ENCODE measurements around the gene GPR89B. TPM values are rescaled to one million over a fixed set of nuclear protein-coding genes. Genes with fewer than 3 reads are reported as not detected.
A peak's percentile ranks its signal among the peaks of the same experiment; 100 is the strongest.
"Not testable (repeated sequence)": the region's sequence is repeated elsewhere in the genome, so short reads cannot be mapped to it uniquely, and the experiment has no call there.

The GPR89B gene
- 10 to 100 TPM in 3 of 4 donors, 1 to 10 TPM in 1; 6.0 to 25.8 (median 16.6) TPM for total RNA-seq

DNA sequence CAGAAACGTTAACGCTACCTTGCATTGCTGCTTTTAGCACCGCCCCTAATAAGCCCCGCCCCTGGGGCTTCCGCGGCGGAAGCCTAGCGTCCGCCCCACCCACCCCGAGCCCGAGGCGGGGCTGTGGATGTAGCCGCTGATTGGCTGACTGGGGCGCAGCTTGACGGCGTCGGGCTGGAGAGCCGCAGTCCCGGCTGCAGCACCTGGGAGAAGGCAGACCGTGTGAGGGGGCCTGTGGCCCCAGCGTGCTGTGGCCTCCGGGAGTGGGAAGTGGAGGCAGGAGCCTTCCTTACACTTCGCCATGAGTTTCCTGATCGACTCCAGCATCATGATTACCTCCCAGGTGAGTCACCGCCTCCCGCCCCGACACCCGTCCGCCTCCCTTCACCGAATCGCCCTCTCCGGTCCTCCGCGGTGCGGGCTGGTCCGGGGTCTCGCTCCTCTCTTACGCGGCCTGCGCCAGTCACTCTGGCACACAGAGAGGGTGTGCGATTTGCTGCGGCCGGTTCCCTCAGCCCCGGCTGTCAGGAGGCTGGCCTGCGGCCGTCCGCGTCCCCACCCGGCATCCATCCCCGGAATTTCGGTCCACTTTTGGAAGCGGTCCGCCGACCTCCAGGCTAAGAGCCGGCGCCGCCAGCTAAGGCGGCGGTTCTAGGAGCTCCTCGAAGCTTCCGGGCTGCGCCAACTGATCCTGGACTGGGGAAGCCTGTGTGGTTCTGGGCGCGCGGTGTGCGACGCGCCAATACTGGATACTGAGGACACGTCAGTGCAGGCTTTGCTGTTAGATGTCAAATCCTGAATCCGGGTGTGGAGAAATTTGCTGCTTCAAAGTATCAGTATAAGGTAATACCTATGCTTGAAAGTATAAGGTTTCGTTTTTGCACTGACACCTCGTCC, at the start of gene GPR89B:
Gene GPR89B, plus strand, starts transcription at position 185 of the 897 bp plus-strand sequence. Its CDS starts 117 bp downstream, at position 302.
- not testable (repeated sequence) for H3K9me3 ChIP-seq, H3K27me3 ChIP-seq, H3K36me3 ChIP-seq
- peak within 1 kb of the TSS; percentile 61 to 81 for H3K4me3 ChIP-seq
- peak within 1 kb of the TSS; percentile 57 to 93 (median 88) for H3K27ac ChIP-seq
- TF ChIP-seq POLR2AphosphoS5 (IDR thresholded peaks at IDR 0.05) (peak; percentile 80), POLR2A (IDR thresholded peaks at IDR 0.05) (peak; percentile 67 to 82)
- peak; percentile 99 for ATAC-seq
- H3K4me1 ChIP-seq = peaks cover 0 to 10% (median 2%) of the 10 kb centered on the region in 3 donors
- no CpG with 5 or more reads among the region's 72 CpGs for WGBS, 2 donors (ENCODE audit: low coverage in 1 of 2)

DNA sequence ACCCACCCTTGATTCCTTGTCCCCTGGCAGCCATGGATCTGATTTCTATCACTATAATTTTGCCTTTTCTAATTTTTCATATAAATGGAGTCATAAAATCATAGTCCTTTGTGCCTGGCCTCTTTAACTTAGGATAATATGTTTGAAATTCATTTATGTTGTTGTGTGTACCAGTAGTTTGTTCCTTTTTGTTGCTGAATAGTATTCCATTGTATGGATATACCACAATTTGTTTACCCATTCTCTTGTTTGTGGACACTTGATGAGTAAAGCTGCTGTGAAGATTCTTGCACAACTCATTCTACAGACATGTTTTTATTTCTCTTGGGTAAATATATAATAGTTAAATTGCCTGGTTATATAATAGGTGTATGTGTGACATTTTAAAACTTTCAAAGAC, 48.3 kb upstream of the GPR89B start:
- Histone ChIP-seq H3K27ac (no peak overlapping the region), H3K27me3 (peaks cover 5% of the 10 kb centered on the region), H3K36me3 (no peaks in the 10 kb centered on the region), H3K9me3 (peaks cover 0 to 6% (median 0%) of the 10 kb centered on the region in 3 donors), H3K4me3 (no peak overlapping the region), H3K4me1 (no peaks in the 10 kb centered on the region)
- no peak for ATAC-seq
- no peak for TF ChIP-seq POLR2AphosphoS5 (IDR thresholded peaks at IDR 0.05)
- TF ChIP-seq EP300 (IDR thresholded peaks at IDR 0.05) = no peak
- TF ChIP-seq, protein P1, sequence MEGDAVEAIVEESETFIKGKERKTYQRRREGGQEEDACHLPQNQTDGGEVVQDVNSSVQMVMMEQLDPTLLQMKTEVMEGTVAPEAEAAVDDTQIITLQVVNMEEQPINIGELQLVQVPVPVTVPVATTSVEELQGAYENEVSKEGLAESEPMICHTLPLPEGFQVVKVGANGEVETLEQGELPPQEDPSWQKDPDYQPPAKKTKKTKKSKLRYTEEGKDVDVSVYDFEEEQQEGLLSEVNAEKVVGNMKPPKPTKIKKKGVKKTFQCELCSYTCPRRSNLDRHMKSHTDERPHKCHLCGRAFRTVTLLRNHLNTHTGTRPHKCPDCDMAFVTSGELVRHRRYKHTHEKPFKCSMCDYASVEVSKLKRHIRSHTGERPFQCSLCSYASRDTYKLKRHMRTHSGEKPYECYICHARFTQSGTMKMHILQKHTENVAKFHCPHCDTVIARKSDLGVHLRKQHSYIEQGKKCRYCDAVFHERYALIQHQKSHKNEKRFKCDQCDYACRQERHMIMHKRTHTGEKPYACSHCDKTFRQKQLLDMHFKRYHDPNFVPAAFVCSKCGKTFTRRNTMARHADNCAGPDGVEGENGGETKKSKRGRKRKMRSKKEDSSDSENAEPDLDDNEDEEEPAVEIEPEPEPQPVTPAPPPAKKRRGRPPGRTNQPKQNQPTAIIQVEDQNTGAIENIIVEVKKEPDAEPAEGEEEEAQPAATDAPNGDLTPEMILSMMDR (IDR thresholded peaks at IDR 0.05) = no peak
- TF ChIP-seq POLR2A (IDR thresholded peaks at IDR 0.05) = no peak

DNA sequence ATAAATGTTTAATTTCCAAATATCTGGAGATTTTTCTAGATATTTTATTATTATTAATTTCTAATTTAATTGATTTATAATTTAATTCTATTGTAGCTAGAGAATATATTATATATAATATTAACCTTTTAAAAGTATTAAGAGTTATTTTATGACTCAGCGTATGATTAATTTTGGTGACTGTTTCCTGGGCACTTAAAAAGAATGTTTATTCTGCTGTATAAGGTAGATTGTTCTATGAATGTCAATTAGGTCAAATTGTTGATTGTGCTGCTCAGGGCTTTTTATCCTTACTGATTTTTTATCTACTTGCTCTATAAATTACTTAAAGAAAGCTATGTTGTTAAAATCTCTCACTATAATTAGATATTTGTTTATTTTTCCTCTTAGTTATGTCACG, 45.7 kb upstream of the GPR89B start:
- no peak for ATAC-seq
- Histone ChIP-seq H3K27ac (no peak overlapping the region), H3K4me3 (no peak overlapping the region), H3K27me3 (peaks cover 5% of the 10 kb centered on the region), H3K36me3 (no peaks in the 10 kb centered on the region), H3K4me1 (no peaks in the 10 kb centered on the region), H3K9me3 (peaks cover 0 to 6% (median 0%) of the 10 kb centered on the region in 3 donors)
- 24 to 63% methylated on average over 2 of the region's 2 CpGs for WGBS, 2 donors (ENCODE audit: low coverage in 1 of 2)
- TF ChIP-seq EP300 (IDR thresholded peaks at IDR 0.05) = no peak

DNA sequence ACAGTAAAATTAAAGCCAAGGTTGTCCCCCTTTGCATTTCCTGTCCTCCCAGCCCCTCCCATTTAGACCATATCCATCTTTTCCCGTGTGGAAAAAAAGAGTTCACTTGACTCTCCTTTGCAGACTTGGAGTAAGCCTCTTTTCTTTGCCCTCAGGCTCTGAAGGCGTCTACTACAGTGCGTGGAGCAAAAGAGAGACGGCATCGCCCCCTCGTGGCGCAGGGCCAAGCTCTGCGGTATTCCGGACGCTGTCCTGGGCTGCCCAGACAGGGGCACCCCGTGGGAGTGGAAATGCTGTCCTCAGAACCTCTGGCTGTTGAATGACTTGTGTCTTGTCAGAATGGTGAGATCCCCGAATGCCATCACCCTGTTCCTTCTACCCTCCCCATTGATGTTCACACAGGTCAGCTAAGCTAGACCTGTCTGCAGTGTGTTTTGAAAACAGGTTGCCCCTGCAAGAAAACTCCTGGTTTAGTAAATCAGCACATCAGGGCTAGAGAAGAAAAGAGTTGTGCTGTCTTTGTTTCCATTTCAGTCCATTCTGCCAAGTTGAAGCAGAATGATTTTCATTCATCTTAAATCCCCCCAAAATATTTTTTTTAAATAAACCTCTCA, 37.9 kb upstream of the GPR89B start:
- ATAC-seq = peak; percentile 68
- Histone ChIP-seq H3K36me3 (no peaks in the 10 kb centered on the region), H3K4me3 (no peak overlapping the region), H3K9me3 (no peaks in the 10 kb centered on the region), H3K27ac (no peak overlapping the region), H3K4me1 (peaks cover 0 to 10% (median 4%) of the 10 kb centered on the region in 3 donors), H3K27me3 (peaks cover 18% of the 10 kb centered on the region)
- TF ChIP-seq, protein P1 (IDR thresholded peaks at IDR 0.05) = peak in 1 of 4 experiments; percentile 67
- TF ChIP-seq POLR2A (IDR thresholded peaks at IDR 0.05) = no peak
- WGBS, 2 donors (ENCODE audit: low coverage in 1 of 2) = 8% methylated on average over 8 of the region's 12 CpGs; no CpG with 5 or more reads in 1 of the 2 donors

DNA sequence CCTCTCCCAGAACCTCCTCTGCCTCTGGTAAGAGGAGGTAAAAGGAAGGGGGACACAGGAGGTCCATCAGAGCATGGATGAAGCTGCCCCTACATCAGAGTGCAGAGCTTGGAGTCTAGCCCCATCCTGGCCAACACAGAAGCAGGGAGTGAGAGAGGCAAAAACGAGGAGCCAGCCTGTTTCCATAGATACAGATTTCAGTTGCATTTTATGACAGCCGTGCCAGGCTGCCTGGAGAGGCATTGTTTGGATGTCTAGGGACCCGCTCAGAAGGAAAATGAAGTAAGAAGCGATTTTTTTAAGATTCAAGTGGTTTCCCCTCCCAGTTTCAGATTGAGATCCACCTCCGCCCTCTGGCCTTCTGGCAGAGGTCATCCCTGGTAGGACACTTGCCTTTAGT, 37.1 kb upstream of the GPR89B start:
- 74% methylated on average over 5 of the region's 5 CpGs; no CpG with 5 or more reads in 1 of the 2 donors for WGBS, 2 donors (ENCODE audit: low coverage in 1 of 2)

DNA sequence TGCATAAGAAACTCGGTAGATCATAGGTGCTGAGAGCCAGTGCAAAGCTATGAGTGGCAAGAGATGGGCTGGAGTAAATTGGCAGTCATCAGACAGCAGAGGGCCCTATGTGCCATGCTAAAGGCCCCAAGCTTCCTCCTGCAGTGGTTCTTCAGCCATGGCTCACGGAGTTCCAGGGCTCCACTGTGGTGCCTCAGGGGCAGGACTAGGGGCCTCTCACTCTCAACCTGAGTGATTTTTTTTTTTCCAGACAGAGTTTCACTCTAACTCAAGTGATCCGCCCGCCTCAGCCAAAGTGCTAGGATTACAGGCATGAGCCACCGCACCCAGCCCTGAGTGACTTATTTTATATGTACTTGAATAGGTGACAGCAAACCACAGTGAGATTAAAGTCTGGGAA, 36.0 kb upstream of the GPR89B start:
- H3K27me3 ChIP-seq = peaks cover 18% of the 10 kb centered on the region
- peaks cover 0 to 12% (median 4%) of the 10 kb centered on the region in 3 donors for H3K4me1 ChIP-seq
- no peak overlapping the region for H3K27ac ChIP-seq
- 29 to 67% methylated on average over 1 of the region's 5 CpGs for WGBS, 2 donors (ENCODE audit: low coverage in 1 of 2)
- no peaks in the 10 kb centered on the region for H3K36me3 ChIP-seq
- TF ChIP-seq POLR2AphosphoS5 (IDR thresholded peaks at IDR 0.05) = no peak
- TF ChIP-seq EP300 (IDR thresholded peaks at IDR 0.05) = no peak
- TF ChIP-seq POLR2A (IDR thresholded peaks at IDR 0.05) = no peak
- TF ChIP-seq, protein P1 (IDR thresholded peaks at IDR 0.05) = no peak
- no peak overlapping the region for H3K4me3 ChIP-seq
- H3K9me3 ChIP-seq = no peaks in the 10 kb centered on the region
- no peak for ATAC-seq

More for the DNA sequence above, 37.1 kb upstream of the GPR89B start:
- Histone ChIP-seq H3K4me3 (no peak overlapping the region), H3K36me3 (no peaks in the 10 kb centered on the region), H3K9me3 (no peaks in the 10 kb centered on the region), H3K4me1 (peaks cover 0 to 10% (median 4%) of the 10 kb centered on the region in 3 donors), H3K27me3 (peaks cover 18% of the 10 kb centered on the region), H3K27ac (no peak overlapping the region)
- TF ChIP-seq POLR2AphosphoS5 (IDR thresholded peaks at IDR 0.05) = no peak
- no peak for TF ChIP-seq EP300 (IDR thresholded peaks at IDR 0.05)
- no peak for ATAC-seq
